ENCODE data around the gene BTBD17.

The BTBD17 gene

DNA sequence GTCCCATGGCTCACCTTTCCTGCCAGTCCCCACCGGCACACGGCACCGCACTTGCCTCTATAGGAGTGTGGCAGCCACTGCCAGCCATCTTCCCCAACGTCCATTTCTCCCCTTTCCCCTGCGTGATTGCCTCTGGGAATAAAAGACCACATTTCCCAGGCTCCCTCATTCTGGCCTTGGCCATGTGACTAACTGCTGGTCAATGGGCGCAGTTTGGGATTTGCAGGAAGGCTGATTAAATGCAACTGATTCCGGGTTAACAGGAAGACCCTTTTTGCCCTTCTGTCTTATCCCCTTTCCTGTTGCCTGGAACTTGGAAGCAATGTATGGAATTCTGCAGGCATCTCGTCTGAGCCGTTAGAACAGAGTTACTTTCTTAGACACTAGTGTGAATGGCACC is 3.0 kb downstream of the BTBD17 start:
- no peak for DNase-seq (ENCODE audit: low read depth in 2 of 2)

DNA sequence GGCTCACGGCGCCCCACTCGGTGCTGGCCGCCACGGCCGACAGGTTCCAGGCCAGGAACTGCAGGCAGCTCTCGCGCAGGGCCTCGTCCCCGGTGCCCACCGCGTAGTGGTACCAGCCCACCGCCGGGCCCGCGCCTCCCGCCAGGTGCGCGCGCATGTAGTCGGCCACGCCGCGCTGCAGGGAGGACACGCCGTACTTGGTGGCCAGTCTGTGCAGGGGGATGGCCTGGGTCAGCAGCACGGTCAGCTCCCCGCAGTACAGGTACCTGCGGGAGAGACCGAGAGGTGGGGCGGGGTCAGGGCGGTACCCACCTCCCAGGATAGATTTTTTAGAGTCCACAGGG is 4.2 kb downstream of the BTBD17 start:
- no peak for DNase-seq (ENCODE audit: low read depth in 2 of 2)

DNA sequence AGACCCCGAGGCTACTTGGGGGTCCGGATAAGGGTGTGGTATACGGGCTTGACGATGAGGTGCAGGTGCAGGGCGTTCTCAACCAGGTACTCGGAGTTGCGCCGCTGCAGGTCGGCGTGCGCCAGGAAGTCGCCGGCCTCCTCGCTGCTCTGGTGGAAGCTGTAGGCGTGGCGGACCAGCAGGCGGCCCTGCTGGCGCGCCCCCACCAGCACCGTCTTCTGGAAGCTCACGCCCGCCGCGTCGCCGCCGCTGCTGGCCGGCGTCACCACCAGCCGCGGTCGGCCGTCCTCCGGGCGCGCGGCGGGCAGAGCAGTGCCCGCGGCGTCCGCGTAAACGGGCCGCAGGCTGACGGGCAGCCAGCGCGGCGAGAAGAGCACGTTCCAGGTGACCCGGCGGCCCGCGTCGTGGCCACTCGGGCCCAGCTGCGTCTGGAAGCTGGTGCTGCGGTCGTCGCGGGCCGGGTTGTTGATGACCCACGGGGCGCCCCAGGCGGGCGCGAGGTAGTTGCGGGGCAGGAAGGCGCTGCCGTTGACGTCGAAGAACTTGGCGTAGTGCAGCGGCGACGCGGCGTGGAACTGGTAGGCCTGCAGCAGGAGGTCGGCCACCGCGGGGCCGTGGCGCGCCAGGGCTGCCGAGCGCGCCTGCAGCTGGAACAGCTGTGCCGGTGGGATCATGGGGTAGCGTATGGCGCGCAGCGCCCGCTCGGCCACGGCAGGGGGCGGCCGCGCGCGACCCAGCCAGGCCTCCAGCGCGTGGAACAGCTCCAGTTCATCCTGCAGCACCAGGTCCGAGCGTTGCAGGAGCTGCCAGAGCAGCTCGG is 4.8 kb downstream of the BTBD17 start:
- DNase-seq (ENCODE audit: low read depth in 2 of 2) = no peak

DNA sequence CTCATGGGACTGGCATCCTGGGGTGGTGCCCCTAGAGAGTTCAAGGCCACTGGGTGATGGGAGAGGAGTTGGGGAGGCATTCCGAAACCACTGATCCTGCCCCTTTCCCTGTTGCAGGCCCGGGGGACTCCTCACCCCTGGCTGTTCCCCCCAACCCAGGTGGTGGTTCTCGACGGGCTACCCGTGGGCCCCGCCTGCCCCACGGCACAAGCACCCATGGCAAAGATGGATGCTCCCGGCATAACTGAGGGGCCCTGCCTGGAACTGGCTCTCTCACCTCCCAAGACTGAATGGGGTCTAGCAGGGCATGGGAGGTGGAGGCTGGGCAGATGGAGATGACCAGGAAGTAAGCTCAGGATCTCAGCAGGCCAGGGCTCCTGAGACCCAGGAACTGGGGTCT is 6.6 kb downstream of the BTBD17 start:
- no peak for DNase-seq (ENCODE audit: low read depth in 2 of 2)

DNA sequence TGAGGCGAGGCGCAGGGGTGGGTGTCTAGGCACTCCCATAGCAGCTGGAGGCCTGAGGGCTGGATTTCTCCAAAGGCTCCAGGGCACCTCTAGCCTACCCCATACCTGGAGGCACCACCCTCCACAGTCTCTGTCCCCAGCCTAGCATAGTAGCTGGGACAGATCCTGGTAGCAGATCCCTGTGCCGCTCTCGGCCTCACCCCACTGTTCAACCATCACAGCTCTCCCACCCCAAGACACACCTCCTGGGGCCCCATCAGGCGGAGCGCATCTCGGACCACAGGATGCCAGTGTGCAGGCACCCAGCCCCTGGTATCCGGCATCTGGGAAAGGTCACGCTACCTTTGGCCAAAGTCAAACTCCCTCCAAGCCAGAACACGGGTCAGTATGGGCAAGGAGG is 7.1 kb downstream of the BTBD17 start:
- DNase-seq (ENCODE audit: low read depth in 2 of 2) = no peak

GRCh38 chr17:74354123-74354522 is 7.5 kb downstream of the BTBD17 start:
- peak; percentile 11 to 24 for DNase-seq (ENCODE audit: low read depth in 2 of 2)

GRCh38 chr17:74353446-74354060 is 8.1 kb downstream of the BTBD17 start:
- no peak for DNase-seq (ENCODE audit: low read depth in 2 of 2)

- no peak for DNase-seq (ENCODE audit: low read depth in 2 of 2)
These were observed 10.0 kb downstream of the BTBD17 start for GRCh38 chr17:74351552-74352210.

- no peak for DNase-seq (ENCODE audit: low read depth in 2 of 2)
These were observed 11.2 kb downstream of the BTBD17 start for GRCh38 chr17:74350486-74350885.

- DNase-seq (ENCODE audit: low read depth in 2 of 2) = no peak
These were observed 12.5 kb downstream of the BTBD17 start for GRCh38 chr17:74349120-74349519.

DNA sequence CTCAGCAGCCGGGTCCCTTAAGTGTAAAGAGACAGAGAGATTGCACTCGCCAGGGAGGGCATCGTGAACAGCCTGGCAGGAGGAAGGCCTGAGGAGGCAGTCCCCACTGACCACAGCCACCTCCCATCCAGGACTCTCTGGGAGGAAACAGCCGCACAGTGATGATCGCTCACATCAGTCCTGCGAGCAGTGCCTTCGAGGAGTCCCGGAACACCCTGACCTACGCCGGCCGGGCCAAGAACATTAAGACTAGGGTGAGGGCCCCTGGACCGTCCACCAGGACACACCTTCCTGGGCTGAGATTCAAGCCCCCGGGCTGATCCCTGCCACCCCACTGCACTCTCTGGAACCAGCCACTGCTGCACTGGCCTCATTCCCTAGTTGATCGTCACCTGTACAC is 14.0 kb downstream of the BTBD17 start:
- no peak for DNase-seq (ENCODE audit: low read depth in 2 of 2)

GRCh38 chr17:74345433-74346241 is 16.0 kb downstream of the BTBD17 start:
- no peak for DNase-seq (ENCODE audit: low read depth in 2 of 2)

GRCh38 chr17:74344658-74345057 is 17.0 kb downstream of the BTBD17 start:
- no peak for DNase-seq (ENCODE audit: low read depth in 2 of 2)

GRCh38 chr17:74343526-74344284 is 18.0 kb downstream of the BTBD17 start:
- no peak for DNase-seq (ENCODE audit: low read depth in 2 of 2)

DNA sequence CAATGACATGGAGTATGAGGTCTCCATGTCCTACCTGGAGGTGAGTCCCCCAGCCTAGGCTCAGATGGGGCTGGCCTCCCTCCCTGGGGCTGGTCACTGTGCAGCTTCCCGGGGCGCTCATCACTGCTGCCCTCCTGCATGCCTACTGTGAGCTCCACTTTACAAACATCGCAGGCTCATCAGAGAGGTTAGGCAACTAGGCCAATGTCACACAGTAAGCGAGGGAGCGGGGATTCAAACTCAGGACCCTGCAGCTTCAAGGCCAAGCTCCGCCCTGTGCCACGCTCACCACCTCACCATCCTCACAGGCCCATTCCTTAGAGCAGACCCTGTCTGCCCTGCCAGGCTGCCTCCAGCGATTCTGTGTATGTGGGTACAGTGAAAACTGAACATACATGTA is 18.5 kb downstream of the BTBD17 start:
- DNase-seq (ENCODE audit: low read depth in 2 of 2) = no peak

DNA sequence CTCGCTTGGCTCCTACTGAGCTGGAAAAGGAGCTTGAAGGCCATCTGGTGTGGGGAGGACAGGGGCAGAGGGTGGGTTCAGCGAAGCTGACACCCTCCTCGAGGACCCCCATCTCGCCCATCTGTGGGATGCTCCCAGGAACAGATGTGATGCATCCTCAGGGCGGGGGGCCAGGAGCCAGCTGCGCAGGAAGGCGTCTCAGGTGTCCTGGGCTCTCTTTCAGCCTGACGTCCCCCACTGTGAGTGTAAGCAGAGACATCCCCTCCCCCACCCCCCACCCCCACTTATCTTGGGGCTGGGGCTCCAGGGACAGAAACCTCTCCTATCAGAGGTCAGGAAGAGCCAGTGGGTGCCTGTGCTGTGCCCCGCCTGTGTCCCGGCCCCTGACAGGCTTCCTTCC is 19.4 kb downstream of the BTBD17 start:
- DNase-seq (ENCODE audit: low read depth in 2 of 2) = no peak

DNA sequence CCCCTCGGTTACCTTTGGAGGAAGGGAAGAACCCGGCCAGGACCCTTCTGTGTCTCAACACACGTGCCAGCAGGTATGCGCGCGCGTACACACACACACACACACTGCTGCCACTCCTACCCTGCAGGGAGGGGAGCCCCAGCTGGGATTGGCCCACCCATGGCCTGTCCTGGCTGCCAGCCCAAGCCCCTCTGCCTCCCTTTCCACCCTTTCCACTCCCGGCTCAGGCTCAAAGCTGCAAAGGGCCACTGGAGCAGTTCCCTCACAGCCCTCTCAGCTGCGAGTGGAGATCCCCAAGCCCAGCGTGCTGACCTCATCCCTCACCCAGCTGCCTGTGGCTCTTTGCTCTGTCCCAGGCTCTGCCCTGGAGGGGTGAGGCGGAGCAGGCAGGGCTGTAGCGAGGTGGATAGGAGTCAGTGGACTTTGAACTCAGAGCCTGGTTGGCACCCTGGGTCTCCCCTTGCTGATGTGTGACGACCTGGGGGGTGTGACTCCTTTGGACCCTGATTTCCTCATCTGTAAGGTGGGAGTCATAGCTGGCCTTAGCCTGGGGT is 21.1 kb downstream of the BTBD17 start:
- DNase-seq (ENCODE audit: low read depth in 2 of 2) = no peak

GRCh38 chr17:74339537-74340195 is 22.0 kb downstream of the BTBD17 start:
- DNase-seq (ENCODE audit: low read depth in 2 of 2) = no peak

DNA sequence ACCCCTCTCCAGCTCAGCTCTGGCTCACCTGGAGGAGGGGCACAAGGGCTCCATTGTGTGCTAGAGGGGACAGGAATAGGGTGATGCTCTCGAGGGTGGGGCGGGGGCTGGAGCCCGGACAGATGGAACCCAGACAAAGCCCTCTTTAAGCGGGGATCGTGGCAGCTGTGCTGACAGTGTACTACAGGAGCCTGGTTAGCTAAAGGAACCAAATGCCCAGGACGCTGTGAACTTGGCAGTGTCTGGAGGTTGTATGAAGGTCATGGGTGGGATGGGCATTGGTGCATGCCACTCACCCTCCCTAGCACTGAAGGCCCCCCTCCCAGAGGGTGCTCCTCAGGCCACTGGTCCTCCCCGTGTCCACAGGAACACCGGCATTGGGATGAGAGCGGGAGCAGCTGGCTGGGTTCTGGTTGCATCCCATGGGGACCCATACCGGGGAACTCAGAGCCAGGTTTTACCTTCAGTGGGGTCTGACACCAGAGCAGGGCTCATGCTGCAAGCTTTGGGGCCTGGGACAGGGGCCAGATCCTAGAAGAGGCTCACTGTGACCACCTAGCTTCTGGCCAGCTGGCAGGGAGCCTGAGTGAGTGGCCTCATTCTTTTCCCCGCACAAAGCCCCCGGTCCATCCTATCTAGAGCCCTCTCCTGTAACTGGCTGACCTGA is 23.7 kb downstream of the BTBD17 start:
- no peak for DNase-seq (ENCODE audit: low read depth in 2 of 2)

DNA sequence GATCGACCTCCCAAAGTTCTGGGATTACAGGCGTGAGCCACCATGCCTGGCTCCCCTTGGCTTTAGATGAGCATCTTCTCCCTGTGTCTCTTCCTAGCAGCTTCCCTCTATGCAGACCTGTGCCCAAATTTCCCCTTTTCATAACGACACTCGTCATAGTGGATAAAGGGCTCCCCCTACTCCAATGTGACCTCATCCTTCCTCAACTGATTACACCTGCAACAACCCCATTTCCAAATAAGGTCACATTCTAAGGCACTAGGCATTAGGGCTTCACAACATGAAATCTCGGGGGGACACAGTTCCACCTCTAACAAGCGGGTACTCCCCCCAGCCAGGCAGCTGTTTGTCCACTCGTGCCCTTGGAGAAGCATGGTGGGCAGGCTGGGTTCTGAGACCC is 25.4 kb downstream of the BTBD17 start:
- DNase-seq (ENCODE audit: low read depth in 2 of 2) = no peak

Data from stimulated activated CD4-positive, alpha-beta T cell treated with anti-CD3 and anti-CD28 coated beads, Interleukin-1b, Interleukin-23, amount 100 ng/mL, for 4 hours (primary cell).